PC-9 (cell line): Measurements from ENCODE around the gene SNX14. TPM values are rescaled to one million over a fixed set of nuclear protein-coding genes. Genes with fewer than 3 reads are reported as not detected.

Experiments used
- BruUV-seq: library from RNA; stranded (reverse); fragments of 400-500 nt; replicated peaks from 2 replicates; lab custom pipeline; 2021; lab: Mats Ljungman, UMichigan
- CTCF ChIA-PET: fragments of 300-600 bp; sonication (Branson Sonifier 250); formaldehyde crosslinking; loops from one replicate; lab custom pipeline; 2022; ENCODE audit warnings: antibody characterized with exemption; lab: Charles Lee
- POLR2A ChIA-PET: fragments of 300-600 bp; sonication (Branson Sonifier 250); formaldehyde crosslinking; loops from one replicate; lab custom pipeline; 2022; ENCODE audit warnings: antibody characterized with exemption; ENCODE audit not compliant: unreplicated experiment; lab: Charles Lee
- DNase-seq, 2 experiments: peaks; one replicate each; pipeline versions ENCODE4 v3.0.0 to v3.0.0-alpha.2; 2015 to 2022; ENCODE audit warnings: mixed read lengths in 1 of 2
- H2AFZ ChIP-seq: fragments of 200-600 bp; sonication (generic); 2 replicates; pipeline ENCODE4 v1.8.1; 2017; ENCODE audit warnings: antibody characterized with exemption
- H3F3A ChIP-seq: fragments of 200-600 bp; sonication (generic); 2 replicates; pipeline ENCODE4 v1.8.1; 2017; ENCODE audit warnings: antibody characterized with exemption, mild to moderate bottlenecking, low read depth; ENCODE audit not compliant: insufficient read depth
- H3K27ac ChIP-seq: fragments of 200-600 bp; sonication (generic); 2 replicates; pipeline ENCODE4 v1.6.1; 2016; ENCODE audit warnings: mixed run types
- H3K27me3 ChIP-seq: fragments of 200-600 bp; sonication (generic); 2 replicates; pipeline ENCODE4 v1.6.1; 2016; ENCODE audit warnings: low read depth, mixed run types; ENCODE audit not compliant: insufficient read depth
- H3K36me3 ChIP-seq: fragments of 200-600 bp; sonication (generic); 2 replicates; pipeline ENCODE4 v1.6.1; 2016; ENCODE audit warnings: low read depth, mixed run types
- H3K4me1 ChIP-seq: fragments of 200-600 bp; sonication (generic); replicated peaks from 2 replicates; pipeline ENCODE4 v1.6.1; 2016; ENCODE audit warnings: mixed run types; ENCODE audit not compliant: insufficient read depth
- H3K4me2 ChIP-seq: fragments of 200-600 bp; sonication (generic); 2 replicates; pipeline ENCODE4 v1.6.1; 2017; ENCODE audit warnings: mixed run types
- H3K4me3 ChIP-seq: fragments of 200-600 bp; sonication (generic); 2 replicates; pipeline ENCODE4 v1.6.1; 2016; ENCODE audit warnings: mixed run types
- H3K79me2 ChIP-seq: fragments of 200-600 bp; sonication (generic); 2 replicates; pipeline ENCODE4 v1.6.1; 2017; ENCODE audit warnings: low read depth, mixed run types
- H3K9me2 ChIP-seq: fragments of 200-600 bp; sonication (generic); 2 replicates; pipeline ENCODE4 v1.8.1; 2017; ENCODE audit warnings: mild to moderate bottlenecking; ENCODE audit not compliant: insufficient read depth
- H3K9me3 ChIP-seq: fragments of 200-600 bp; sonication (generic); 2 replicates; pipeline ENCODE4 v1.8.1; 2016; ENCODE audit warnings: low read depth; ENCODE audit not compliant: insufficient read depth
- H4K20me1 ChIP-seq: fragments of 200-600 bp; sonication (generic); 2 replicates; pipeline ENCODE4 v1.8.1; 2017; ENCODE audit not compliant: insufficient read depth
- EZH2 ChIP-seq: fragments of 200-600 bp; sonication (generic); IDR thresholded peaks from 2 replicates; pipeline ENCODE4 v1.8.0; 2017; ENCODE audit warnings: antibody characterized with exemption, low read depth
- intact Hi-C: fragments of 100-400 bp; cut with micrococcal nuclease; formaldehyde crosslinking; loops from one replicate; pipeline ENCODE4 v1.10.0; 2022; ENCODE audit not compliant: unreplicated experiment
- total RNA-seq: library from RNA; stranded (reverse); gene quantifications from 2 replicates; pipeline ENCODE4 v1.2.3, GENCODE V29; 2021
- TF ChIP-seq, protein P1 (sequence below): fragments of 200-600 bp; sonication (generic); conservative IDR thresholded peaks from 2 replicates; pipeline ENCODE4 v1.6.1; 2017; ENCODE audit warnings: mixed run types, antibody characterized with exemption, mild to moderate bottlenecking, moderate library complexity

Gene SNX14
- total RNA-seq, 1 experiment from 2014 or later, result 99.1 TPM

DNA sequence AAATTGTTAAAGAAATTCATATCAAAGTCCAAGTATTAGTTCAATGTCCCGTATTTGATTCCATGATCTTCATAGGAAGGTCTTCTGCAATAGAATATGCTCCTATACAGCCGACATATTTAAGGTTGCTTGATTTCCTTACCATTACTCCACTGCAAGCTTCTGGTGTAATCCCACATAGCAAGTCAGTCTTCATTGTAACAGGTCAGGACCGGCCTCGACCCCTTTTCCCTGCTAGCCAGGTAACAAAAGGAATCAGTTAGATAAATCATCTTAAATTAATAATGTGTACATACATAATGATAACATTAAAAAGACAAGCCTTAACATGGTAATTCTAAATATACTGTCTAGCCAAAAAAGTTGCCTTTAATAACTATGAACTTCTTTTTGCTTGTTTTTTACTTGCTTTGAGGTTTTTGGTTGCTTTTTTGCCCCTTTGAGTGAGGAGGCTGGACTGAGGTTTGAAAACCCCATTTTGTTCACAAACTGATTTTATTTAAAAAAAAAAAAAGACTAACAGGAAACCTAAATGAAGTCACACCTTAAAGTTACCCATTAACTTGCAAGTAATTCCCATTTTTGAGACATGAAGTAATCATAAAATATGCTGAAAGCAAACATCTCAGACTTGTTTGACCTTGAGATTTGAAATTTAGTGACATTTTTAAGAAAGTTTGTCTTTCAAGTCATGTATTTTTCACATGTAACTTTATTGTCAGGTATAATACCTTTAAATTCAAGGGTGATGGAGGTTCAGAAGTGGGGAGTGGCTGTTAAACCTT, 19.2 kb upstream of the SNX14 start:
- ChIA-PET POLR2A (no interaction called here), CTCF (no interaction called here)
- Histone ChIP-seq H3K79me2 (0 out of 2 replicates have a peak, but pooled peaks cover 7% of the 10 kb centered on the region), H3K4me2 (no peak overlapping the region), H3K27me3 (no peaks in the 10 kb centered on the region), H3K27ac (no peak overlapping the region), H3F3A (peaks cover 22% of the 10 kb centered on the region; the same call in 1 of the 2 replicates), H4K20me1 (peaks cover 24% of the 10 kb centered on the region), H2AFZ (no peak overlapping the region), H3K9me3 (no peaks in the 10 kb centered on the region), H3K4me1 (no peaks in the 10 kb centered on the region), H3K9me2 (no peaks in the 10 kb centered on the region), H3K36me3 (peaks cover 47% of the 10 kb centered on the region), H3K4me3 (no peak overlapping the region)
- intact Hi-C loops, result no loop called here
- TF ChIP-seq EZH2, result no peak
- TF ChIP-seq, protein P1, sequence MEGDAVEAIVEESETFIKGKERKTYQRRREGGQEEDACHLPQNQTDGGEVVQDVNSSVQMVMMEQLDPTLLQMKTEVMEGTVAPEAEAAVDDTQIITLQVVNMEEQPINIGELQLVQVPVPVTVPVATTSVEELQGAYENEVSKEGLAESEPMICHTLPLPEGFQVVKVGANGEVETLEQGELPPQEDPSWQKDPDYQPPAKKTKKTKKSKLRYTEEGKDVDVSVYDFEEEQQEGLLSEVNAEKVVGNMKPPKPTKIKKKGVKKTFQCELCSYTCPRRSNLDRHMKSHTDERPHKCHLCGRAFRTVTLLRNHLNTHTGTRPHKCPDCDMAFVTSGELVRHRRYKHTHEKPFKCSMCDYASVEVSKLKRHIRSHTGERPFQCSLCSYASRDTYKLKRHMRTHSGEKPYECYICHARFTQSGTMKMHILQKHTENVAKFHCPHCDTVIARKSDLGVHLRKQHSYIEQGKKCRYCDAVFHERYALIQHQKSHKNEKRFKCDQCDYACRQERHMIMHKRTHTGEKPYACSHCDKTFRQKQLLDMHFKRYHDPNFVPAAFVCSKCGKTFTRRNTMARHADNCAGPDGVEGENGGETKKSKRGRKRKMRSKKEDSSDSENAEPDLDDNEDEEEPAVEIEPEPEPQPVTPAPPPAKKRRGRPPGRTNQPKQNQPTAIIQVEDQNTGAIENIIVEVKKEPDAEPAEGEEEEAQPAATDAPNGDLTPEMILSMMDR, result no peak
- DNase-seq, result no peak
- BruUV-seq, result no TSS peak

DNA sequence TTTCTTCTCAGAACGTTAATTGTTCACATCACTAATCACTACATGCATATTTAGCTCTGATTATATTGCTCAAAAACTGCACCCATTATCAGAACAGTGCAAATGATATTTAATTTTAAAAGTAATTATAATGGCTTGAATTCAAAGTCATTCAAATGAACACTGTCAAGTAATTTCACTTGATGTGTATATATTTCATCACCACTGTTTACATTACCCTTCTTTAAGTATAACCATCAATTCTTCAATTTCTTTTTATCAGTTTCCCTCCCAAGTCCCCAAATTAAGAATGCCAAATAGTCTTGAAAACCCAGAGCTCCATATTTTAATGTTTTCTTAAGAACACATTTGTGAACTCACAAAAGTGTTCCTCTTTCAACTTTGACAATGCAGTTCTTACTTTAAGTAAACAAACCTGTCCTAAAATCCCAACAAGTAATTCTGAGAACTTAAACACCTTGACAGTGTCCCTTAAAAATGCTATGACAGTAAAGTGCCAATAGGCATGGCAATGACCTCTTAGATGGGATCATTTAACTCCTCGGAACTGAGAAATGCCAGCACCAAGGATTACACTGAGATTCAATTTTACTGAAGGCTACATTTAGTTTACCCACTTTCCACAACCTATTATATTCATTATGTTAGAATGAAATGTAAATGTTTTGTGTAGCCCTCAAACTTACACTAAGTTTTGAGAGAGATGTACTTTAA, 16.7 kb upstream of the SNX14 start:
- TF ChIP-seq, protein P1, result no peak
- TF ChIP-seq EZH2, result no peak
- H3F3A ChIP-seq, result peaks cover 31% of the 10 kb centered on the region; the same call in 1 of the 2 replicates
- no peaks in the 10 kb centered on the region for H3K9me3 ChIP-seq
- no peak overlapping the region for H2AFZ ChIP-seq
- CTCF ChIA-PET, result no interaction called here
- H3K4me1 ChIP-seq, result no peaks in the 10 kb centered on the region
- H3K4me3 ChIP-seq, result no peak overlapping the region
- peaks cover 5% of the 10 kb centered on the region for H4K20me1 ChIP-seq
- H3K27me3 ChIP-seq, result no peaks in the 10 kb centered on the region
- H3K4me2 ChIP-seq, result no peak overlapping the region
- no peak overlapping the region for H3K27ac ChIP-seq
- H3K9me2 ChIP-seq, result no peaks in the 10 kb centered on the region
- intact Hi-C loops, result no loop called here
- no TSS peak for BruUV-seq
- 0 out of 2 replicates have a peak, but pooled peaks cover under 1% of the 10 kb centered on the region for H3K79me2 ChIP-seq
- no peak for DNase-seq
- POLR2A ChIA-PET, result interaction anchor here (0.6 to 0.7 kb wide), 2 partner anchors 14 to 88 kb away, joined by 5 to 9 read pairs; no protein-coding TSS in a partner anchor
- peaks cover 31% of the 10 kb centered on the region for H3K36me3 ChIP-seq

DNA sequence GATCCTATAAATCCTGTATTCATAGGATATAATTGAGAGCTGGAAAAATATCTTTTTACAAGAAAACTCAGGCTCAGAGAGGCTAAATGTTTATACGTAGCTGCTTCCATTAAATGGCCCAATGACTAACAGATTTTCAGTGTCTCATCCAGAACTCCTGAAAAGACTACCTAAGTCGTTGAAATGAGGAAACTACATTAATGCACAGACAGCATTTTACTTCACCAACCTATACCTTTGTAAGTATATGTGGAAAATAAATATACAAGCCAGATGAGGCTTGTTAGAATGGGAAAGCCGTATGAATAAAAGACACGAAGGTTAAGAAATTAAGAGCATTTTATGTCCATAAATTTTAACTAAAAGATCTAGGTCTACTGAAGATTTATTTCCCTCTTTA, 8.4 kb upstream of the SNX14 start:
- Histone ChIP-seq H3K36me3 (no peaks in the 10 kb centered on the region), H3K9me2 (no peaks in the 10 kb centered on the region), H3K27ac (no peak overlapping the region), H3K79me2 (no peaks in the 10 kb centered on the region), H3K27me3 (no peaks in the 10 kb centered on the region), H3K4me2 (no peak overlapping the region), H3F3A (peaks cover 34% of the 10 kb centered on the region; the same call in 1 of the 2 replicates), H4K20me1 (no peaks in the 10 kb centered on the region), H3K9me3 (no peaks in the 10 kb centered on the region), H3K4me3 (no peak overlapping the region), H2AFZ (no peak overlapping the region), H3K4me1 (no peaks in the 10 kb centered on the region)
- no peak for TF ChIP-seq EZH2
- TF ChIP-seq, protein P1, result no peak
- ChIA-PET CTCF (no interaction called here), POLR2A (interaction anchor here (0.6 kb wide), 1 partner anchor 255 kb away, joined by 3 read pairs; no protein-coding TSS in a partner anchor)
- BruUV-seq, result no TSS peak
- DNase-seq, result no peak
- intact Hi-C loops, result no loop called here
